GM11168 (cell line): ENCODE data around the gene CTTNBP2NL.
"Not testable (repeated sequence)": the region's sequence is repeated elsewhere in the genome, so short reads cannot be mapped to it uniquely, and the experiment has no call there.

Experiments used
- in situ Hi-C: fragments of 300-500 bp; cut with MboI; formaldehyde crosslinking; loops from one replicate; pipeline ENCODE4 v1.12.0; 2022; ENCODE audit warnings: low sequenced_read_pairs; ENCODE audit not compliant: unreplicated experiment

The CTTNBP2NL gene

GRCh38 chr1:112457241-112457640 is 61.2 kb downstream of the CTTNBP2NL start:
- in situ Hi-C loops: no loop called here

GRCh38 chr1:112457955-112458354 is 61.9 kb downstream of the CTTNBP2NL start:
- in situ Hi-C loops: no loop called here

- in situ Hi-C loops: no loop called here
These were observed 62.7 kb downstream of the CTTNBP2NL start for GRCh38 chr1:112458756-112459155.

GRCh38 chr1:112460615-112461014 is 64.6 kb downstream of the CTTNBP2NL start:
- in situ Hi-C loops: no loop called here

GRCh38 chr1:112461200-112461871 is 65.3 kb downstream of the CTTNBP2NL start:
- in situ Hi-C loops: no loop called here

GRCh38 chr1:112462953-112463279 is 66.9 kb downstream of the CTTNBP2NL start:
- in situ Hi-C loops: no loop called here

GRCh38 chr1:112464501-112464900 is 68.5 kb downstream of the CTTNBP2NL start:
- in situ Hi-C loops: no loop called here

GRCh38 chr1:112465122-112465521 is 69.1 kb downstream of the CTTNBP2NL start:
- in situ Hi-C loops: no loop called here

GRCh38 chr1:112466078-112466660 is 70.2 kb downstream of the CTTNBP2NL start:
- in situ Hi-C loops: no loop called here

- in situ Hi-C loops: not testable (repeated sequence)
These were observed 74.3 kb downstream of the CTTNBP2NL start for GRCh38 chr1:112470324-112470723.

GRCh38 chr1:112470966-112471365 is 75.0 kb downstream of the CTTNBP2NL start:
- in situ Hi-C loops: no loop called here

- in situ Hi-C loops: no loop called here
These were observed 76.1 kb downstream of the CTTNBP2NL start for GRCh38 chr1:112472142-112472541.

- in situ Hi-C loops: loop anchor here (25.0 kb wide), 1 partner anchor 235 kb away; the partner anchor contains the start of genes PPM1J and RHOC
These were observed 81.5 kb downstream of the CTTNBP2NL start for GRCh38 chr1:112477550-112477949.

- in situ Hi-C loops: loop anchor here (25.0 kb wide), 1 partner anchor 234 kb away; the partner anchor contains the start of genes PPM1J and RHOC
These were observed 82.3 kb downstream of the CTTNBP2NL start for GRCh38 chr1:112478314-112478713.

- in situ Hi-C loops: loop anchor here (25.0 kb wide), 1 partner anchor 226 kb away; the partner anchor contains the start of genes PPM1J and RHOC
These were observed 90.0 kb downstream of the CTTNBP2NL start for GRCh38 chr1:112486063-112486462.

- in situ Hi-C loops: loop anchor here (25.0 kb wide), 1 partner anchor 225 kb away; the partner anchor contains the start of genes PPM1J and RHOC
These were observed 91.7 kb downstream of the CTTNBP2NL start for GRCh38 chr1:112487686-112488085.

GRCh38 chr1:112488141-112488540 is 92.1 kb downstream of the CTTNBP2NL start:
- in situ Hi-C loops: loop anchor here (25.0 kb wide), 1 partner anchor 224 kb away; the partner anchor contains the start of genes PPM1J and RHOC

GRCh38 chr1:112492076-112492475 is 96.1 kb downstream of the CTTNBP2NL start:
- in situ Hi-C loops: loop anchor here (25.0 kb wide), 1 partner anchor 220 kb away; the partner anchor contains the start of genes PPM1J and RHOC

GRCh38 chr1:112493351-112493750 is 97.3 kb downstream of the CTTNBP2NL start:
- in situ Hi-C loops: loop anchor here (25.0 kb wide), 1 partner anchor 219 kb away; the partner anchor contains the start of genes PPM1J and RHOC

- in situ Hi-C loops: loop anchor here (25.0 kb wide), 1 partner anchor 216 kb away; the partner anchor contains the start of genes PPM1J and RHOC
These were observed 100.3 kb downstream of the CTTNBP2NL start for GRCh38 chr1:112496290-112496689.
